VCaP (cell line): Measurements from ENCODE around the gene PPP4C.

Experiments
- H3K27ac ChIP-seq: fragments of 450-650 bp; 2 replicates; pipeline ENCODE4 v1.5.1; 2017
- TF ChIP-seq, protein P1 (sequence below): fragments of 450-650 bp; conservative IDR thresholded peaks from 2 replicates; pipeline ENCODE4 v1.5.1; 2017; ENCODE audit warnings: mild to moderate bottlenecking, moderate library complexity

Gene PPP4C

DNA sequence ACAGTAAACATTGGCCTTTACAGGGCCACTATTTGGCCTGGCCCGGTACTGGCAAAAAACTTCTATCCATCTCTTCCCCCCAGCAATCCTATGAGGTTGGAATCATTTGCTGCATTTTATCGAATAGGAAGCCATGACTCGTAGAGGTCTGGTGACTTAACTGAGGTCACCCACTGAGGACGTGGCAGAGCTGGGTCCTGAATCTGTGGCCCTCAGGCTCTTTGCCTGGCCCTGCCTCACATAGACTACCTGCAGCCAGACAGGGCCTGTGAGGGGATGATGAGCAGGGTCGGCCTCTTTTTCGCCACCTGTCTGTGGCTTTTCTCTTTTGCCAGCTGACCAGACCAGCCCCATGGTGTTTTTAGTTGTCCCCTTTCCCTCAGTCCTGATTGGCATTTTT lies 1.9 kb downstream of the PPP4C start:
- no peak overlapping the region; the same call in 1 of the 2 replicates for H3K27ac ChIP-seq
- TF ChIP-seq, protein P1, sequence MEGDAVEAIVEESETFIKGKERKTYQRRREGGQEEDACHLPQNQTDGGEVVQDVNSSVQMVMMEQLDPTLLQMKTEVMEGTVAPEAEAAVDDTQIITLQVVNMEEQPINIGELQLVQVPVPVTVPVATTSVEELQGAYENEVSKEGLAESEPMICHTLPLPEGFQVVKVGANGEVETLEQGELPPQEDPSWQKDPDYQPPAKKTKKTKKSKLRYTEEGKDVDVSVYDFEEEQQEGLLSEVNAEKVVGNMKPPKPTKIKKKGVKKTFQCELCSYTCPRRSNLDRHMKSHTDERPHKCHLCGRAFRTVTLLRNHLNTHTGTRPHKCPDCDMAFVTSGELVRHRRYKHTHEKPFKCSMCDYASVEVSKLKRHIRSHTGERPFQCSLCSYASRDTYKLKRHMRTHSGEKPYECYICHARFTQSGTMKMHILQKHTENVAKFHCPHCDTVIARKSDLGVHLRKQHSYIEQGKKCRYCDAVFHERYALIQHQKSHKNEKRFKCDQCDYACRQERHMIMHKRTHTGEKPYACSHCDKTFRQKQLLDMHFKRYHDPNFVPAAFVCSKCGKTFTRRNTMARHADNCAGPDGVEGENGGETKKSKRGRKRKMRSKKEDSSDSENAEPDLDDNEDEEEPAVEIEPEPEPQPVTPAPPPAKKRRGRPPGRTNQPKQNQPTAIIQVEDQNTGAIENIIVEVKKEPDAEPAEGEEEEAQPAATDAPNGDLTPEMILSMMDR: no peak

DNA sequence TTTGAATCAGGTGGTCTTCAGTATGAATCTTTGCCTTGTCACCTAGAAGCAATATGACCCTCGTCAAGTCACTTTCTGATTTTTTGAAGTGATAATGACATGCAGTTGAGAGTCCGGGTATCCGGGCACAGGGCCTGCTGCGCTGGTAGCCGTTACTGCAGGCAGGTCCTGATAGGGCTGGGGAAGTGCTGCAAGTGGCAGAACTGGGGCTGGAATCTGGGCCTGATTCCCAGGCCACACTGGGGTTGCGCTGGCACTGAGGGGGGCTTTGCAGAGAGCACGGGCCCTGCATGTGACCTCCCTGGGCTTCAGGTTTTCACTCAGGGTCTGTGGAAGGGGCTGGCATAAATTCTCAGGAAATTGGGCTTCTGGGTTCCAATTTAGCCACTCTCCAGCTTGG lies 3.0 kb downstream of the PPP4C start:
- TF ChIP-seq, protein P1: no peak
- H3K27ac ChIP-seq: no peak overlapping the region

DNA sequence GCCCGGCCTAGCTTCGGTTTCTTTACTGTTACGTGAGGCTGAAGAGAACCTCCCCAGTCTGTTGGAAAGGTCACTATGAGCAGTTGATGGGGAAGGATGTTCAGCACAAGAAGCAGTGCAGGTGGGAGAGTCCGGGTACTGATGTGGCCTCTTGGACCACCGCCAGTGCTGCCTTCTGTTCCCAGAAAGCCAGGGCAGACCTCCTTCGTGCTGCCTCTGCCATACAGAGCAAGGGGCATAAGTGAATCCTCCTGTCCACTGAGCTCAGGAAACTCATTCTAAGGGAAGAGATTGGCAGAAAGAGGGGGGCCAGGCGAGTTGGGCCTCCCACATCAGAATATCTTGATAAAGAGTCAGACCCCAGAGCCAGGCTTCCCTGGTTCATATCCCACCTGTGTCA lies 3.7 kb downstream of the PPP4C start:
- H3K27ac ChIP-seq: no peak overlapping the region
- TF ChIP-seq, protein P1: no peak

DNA sequence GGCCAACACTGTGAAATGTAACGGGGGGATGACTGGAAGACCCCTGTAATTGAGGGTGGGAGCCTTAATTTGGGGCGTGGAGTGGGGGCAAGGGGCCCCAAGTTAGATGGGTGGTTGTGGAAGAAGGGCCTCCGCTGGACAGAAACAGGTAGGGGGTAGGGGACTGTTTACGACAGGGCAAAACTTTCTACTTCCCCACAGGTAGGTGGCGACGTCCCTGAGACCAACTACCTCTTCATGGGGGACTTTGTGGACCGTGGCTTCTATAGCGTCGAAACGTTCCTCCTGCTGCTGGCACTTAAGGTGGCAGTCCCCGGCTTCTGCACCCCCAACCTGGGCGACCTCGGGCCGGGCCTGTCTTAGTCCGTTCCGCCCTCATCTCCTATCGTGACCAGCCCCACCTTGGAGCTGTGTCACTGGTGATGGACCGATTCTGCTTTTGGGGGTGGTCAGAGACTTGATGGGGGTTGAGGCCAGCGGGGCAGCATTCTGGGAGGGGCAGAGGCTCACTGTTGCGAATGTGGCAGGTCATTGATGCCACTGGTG lies 6.8 kb downstream of the PPP4C start:
- TF ChIP-seq, protein P1: peak; percentile 17; the same call in 1 of the 2 replicates

DNA sequence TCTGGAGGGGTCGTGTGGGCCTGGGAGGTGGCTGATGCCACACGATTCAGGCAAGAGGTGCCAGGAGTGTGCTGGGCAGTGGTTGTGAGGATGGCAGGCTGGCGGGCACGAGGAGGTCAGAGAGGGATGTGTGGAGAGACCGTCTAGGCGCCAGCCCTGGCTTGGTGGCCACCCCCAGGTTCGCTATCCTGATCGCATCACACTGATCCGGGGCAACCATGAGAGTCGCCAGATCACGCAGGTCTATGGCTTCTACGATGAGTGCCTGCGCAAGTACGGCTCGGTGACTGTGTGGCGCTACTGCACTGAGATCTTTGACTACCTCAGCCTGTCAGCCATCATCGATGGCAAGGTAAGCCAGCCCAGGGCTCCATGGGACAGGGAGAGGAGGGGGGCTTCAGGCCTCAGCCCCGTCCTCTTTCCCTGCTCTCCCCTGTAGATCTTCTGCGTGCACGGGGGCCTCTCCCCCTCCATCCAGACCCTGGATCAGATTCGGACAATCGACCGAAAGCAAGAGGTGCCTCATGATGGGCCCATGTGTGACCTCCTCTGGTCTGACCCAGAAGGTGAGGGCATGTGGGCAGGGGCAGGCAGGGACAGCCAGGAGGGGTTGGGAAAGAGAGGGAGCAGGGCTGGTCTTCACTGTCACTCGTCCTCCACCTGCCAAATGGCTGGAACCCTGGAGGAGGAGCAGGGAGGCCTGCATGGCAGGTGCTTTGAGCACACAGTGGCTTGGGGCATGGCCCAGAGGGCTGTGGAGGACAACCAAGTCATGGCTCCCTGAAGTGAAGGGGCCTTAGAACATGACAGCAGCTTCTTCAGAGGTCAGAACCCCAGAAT lies 7.6 kb downstream of the PPP4C start:
- TF ChIP-seq, protein P1: no peak
- H3K27ac ChIP-seq: no peak overlapping the region

More for the DNA sequence above, 6.8 kb downstream of the PPP4C start:
- H3K27ac ChIP-seq: no peak overlapping the region

DNA sequence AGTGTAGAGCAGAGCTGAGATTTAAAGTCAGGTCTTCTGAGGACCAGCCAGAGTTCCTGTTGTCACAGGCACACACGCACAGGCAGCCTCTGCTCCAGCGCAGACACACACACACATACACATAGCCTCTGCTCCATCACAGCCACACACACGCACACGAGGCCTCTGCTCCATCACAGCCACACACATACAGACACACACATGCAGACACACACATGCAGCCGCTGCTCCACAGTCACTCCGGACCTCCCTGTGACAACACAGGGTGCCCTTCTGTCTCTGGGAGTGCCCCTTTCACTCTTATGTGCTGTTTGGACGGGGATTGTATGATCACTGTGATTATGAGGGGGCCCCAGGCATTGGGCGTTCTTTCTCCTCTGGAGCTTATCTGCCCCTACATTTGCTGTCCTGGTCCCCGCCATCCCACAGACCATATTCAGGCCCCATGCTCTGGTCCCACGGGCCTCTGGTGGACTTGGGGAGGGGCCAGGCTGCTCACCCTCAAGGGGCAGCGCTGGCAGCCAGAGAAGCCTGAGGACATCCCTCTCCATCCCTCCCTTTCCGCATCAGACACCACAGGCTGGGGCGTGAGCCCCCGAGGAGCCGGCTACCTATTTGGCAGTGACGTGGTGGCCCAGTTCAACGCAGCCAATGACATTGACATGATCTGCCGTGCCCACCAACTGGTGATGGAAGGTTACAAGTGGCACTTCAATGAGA lies 8.5 kb downstream of the PPP4C start:
- TF ChIP-seq, protein P1: no peak
- H3K27ac ChIP-seq: no peak overlapping the region

DNA sequence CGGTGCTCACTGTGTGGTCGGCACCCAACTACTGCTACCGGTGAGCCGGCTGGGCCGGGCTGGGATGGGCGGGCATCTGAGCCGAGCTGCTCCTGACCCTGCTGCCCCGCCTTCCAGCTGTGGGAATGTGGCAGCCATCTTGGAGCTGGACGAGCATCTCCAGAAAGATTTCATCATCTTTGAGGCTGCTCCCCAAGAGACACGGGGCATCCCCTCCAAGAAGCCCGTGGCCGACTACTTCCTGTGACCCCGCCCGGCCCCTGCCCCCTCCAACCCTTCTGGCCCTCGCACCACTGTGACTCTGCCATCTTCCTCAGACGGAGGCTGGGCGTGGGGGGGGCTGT lies 9.0 kb downstream of the PPP4C start:
- TF ChIP-seq, protein P1: no peak
- H3K27ac ChIP-seq: no peak overlapping the region
